Measurements from ENCODE around the gene UNC45A. TPM values are rescaled to one million over a fixed set of nuclear protein-coding genes. Genes with fewer than 3 reads are reported as not detected.
"Not testable (repeated sequence)": the region's sequence is repeated elsewhere in the genome, so short reads cannot be mapped to it uniquely, and the experiment has no call there.

UNC45A gene
- total and polyA plus RNA-seq, 2 experiments from 2014 or later = 58.6 to 75.8 TPM

DNA sequence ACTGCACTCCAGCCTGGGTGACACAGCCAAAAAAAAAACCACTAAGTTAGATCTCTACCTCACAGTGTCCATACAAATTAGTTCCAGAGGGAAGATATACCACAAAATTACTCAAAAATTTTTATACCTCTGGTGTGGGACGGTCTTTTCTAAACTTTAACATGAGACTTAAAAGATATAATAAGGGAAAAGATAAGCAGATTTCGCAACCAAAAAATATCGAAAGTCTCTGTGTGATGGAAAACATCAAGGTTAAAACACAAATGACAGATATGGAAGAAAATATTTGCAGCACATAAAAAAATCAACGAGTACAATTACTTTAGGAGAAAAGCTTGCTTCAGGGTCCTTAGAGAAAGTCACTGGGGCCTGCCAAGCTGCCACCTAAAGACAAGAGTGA, 13.2 kb upstream of the UNC45A start:
- no peaks in the 10 kb centered on the region for H3K36me3 ChIP-seq (ENCODE audit: low read depth)
- 95 to 96% methylated on average over 4 of the region's 4 CpGs for whole genome bisulfite sequencing, 2 experiments (ENCODE audit: low coverage in 1 of 2, low lambda C conversion rate in 2 of 2, missing lambda C conversion rate in 2 of 2)
- in situ Hi-C loops (cut with MboI) = no loop called here

DNA sequence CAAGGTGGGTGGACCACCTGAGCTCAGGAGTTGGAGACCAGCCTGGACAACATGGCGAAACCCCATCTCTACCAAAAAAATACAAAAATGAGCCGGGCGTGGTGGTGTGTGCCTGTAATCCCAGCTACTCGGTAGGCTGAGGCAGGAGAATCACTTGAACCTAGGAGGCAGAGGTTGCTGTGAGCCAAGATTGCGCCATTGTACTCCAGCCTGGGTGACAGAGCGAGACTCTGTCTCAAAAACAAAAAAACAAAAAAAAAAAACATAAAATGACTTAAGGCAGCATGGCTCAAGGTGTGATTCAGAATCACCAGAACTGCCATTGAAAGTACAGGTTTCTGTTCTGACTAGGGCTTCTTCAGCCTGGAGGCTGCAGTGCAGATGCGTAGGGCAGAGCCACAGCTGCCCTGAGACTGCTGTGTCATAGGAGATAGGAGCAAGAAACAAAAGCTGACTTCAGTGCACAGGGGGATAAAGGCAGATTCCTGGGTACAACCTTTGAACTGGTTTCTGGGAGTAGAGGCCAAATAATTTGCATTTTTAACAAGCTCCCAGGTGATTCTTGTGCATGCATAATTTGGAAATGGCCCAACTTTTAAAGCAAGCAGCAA, 12.3 kb upstream of the UNC45A start:
- in situ Hi-C loops (cut with MboI); H3K79me2 ChIP-seq (ENCODE audit: insufficient read depth); H3F3A ChIP-seq (ENCODE audit: insufficient read depth); H2AFZ ChIP-seq; H3K36me3 ChIP-seq (ENCODE audit: low read depth); H3K9me2 ChIP-seq (ENCODE audit: insufficient read depth); H3K27ac ChIP-seq; H3K9me3 ChIP-seq (ENCODE audit: low read depth); H3K4me2 ChIP-seq (ENCODE audit: unreplicated experiment); H3K4me1 ChIP-seq (ENCODE audit: insufficient read depth); DNase-seq; H3K9ac ChIP-seq; H3K27me3 ChIP-seq (replicated peaks; ENCODE audit: insufficient read depth); H4K20me1 ChIP-seq (ENCODE audit: insufficient read depth); H3K4me3 ChIP-seq: not testable (repeated sequence)
- 88 to 90% methylated on average over 7 of the region's 7 CpGs for WGBS, 2 experiments (ENCODE audit: low coverage in 1 of 2, low lambda C conversion rate in 2 of 2, missing lambda C conversion rate in 2 of 2)

More for the DNA sequence above, 13.2 kb upstream of the UNC45A start:
- no peaks in the 10 kb centered on the region for H4K20me1 ChIP-seq (ENCODE audit: insufficient read depth)
- H3K4me3 ChIP-seq = no peak overlapping the region
- H3K9me2 ChIP-seq (ENCODE audit: insufficient read depth) = no peaks in the 10 kb centered on the region
- TF ChIP-seq EZH2phosphoT487 (IDR thresholded peaks at IDR 0.05; ENCODE audit: insufficient read depth, low read depth) = no peak
- TF ChIP-seq EZH2 (IDR thresholded peaks at IDR 0.05; ENCODE audit: insufficient read depth, poor library complexity, severe bottlenecking) = no peak
- H3F3A ChIP-seq (ENCODE audit: insufficient read depth) = no peaks in the 10 kb centered on the region
- no peak overlapping the region for H3K9ac ChIP-seq
- no peaks in the 10 kb centered on the region for H3K27me3 ChIP-seq (replicated peaks; ENCODE audit: insufficient read depth)
- no peaks in the 10 kb centered on the region for H3K9me3 ChIP-seq (ENCODE audit: low read depth)
- H2AFZ ChIP-seq = no peak overlapping the region
- no peaks in the 10 kb centered on the region for H3K4me1 ChIP-seq (ENCODE audit: insufficient read depth)
- H3K79me2 ChIP-seq (ENCODE audit: insufficient read depth) = no peaks in the 10 kb centered on the region
- DNase-seq = no peak
- H3K4me2 ChIP-seq (ENCODE audit: unreplicated experiment) = no peak overlapping the region
- no peak overlapping the region for H3K27ac ChIP-seq

DNA sequence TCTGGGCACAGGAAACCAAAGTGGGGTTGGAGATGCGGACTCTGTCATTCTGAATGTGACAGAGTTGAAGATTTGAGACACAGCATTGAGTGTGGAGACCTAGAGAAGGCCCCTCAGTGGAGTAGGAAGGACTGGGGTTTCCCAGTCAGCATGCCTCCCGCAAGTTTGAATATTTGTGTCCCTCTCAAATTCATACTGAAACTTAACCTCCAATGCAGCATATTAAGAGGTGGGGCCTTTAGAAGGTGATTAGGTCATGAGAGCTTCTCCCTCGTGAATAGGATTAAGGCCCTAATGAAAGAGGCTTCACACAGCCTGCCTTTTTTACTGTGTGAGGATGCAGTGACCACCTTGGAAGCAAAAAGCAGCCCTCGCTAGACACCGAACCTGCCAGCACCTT, 10.7 kb upstream of the UNC45A start:
- Histone ChIP-seq H3K9ac (no peak overlapping the region), H3K4me1 (ENCODE audit: insufficient read depth) (peaks cover 2% of the 10 kb centered on the region; the same call in 1 of the 2 replicates), H3K9me2 (ENCODE audit: insufficient read depth) (no peaks in the 10 kb centered on the region), H3F3A (ENCODE audit: insufficient read depth) (peaks cover 2% of the 10 kb centered on the region; the same call in 1 of the 2 replicates), H3K79me2 (ENCODE audit: insufficient read depth) (no peaks in the 10 kb centered on the region), H3K4me3 (no peak overlapping the region), H3K9me3 (ENCODE audit: low read depth) (no peaks in the 10 kb centered on the region), H3K27me3 (replicated peaks; ENCODE audit: insufficient read depth) (no peaks in the 10 kb centered on the region), H3K36me3 (ENCODE audit: low read depth) (no peaks in the 10 kb centered on the region), H4K20me1 (ENCODE audit: insufficient read depth) (no peaks in the 10 kb centered on the region), H2AFZ (no peak overlapping the region), H3K4me2 (ENCODE audit: unreplicated experiment) (no peak overlapping the region), H3K27ac (no peak overlapping the region)
- no peak for DNase-seq
- 77 to 84% methylated on average over 5 of the region's 5 CpGs for WGBS, 2 experiments (ENCODE audit: low coverage in 1 of 2, low lambda C conversion rate in 2 of 2, missing lambda C conversion rate in 2 of 2)
- in situ Hi-C loops (cut with MboI) = no loop called here
- no peak for TF ChIP-seq EZH2 (IDR thresholded peaks at IDR 0.05; ENCODE audit: insufficient read depth, poor library complexity, severe bottlenecking)
- TF ChIP-seq EZH2phosphoT487 (IDR thresholded peaks at IDR 0.05; ENCODE audit: insufficient read depth, low read depth) = no peak

DNA sequence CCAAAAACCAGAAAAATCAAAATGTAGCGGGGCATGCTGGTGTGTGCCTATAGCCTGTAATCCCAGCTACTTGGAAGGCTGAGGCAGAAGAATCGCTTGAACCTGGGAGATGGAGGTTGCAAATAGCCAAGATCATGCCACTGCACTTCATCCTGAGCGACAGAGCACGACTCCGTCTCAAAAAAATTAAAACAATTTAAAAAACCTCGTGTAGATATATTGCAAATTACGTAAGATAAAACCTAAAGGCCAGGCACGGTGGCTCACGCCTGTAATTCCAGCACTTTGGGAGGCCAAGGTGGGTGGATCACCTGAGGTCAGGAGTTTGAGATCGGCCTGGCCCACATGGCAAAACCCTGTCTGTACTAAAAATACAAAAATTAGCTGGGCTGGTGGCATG, 8.3 kb upstream of the UNC45A start:
- H4K20me1 ChIP-seq (ENCODE audit: insufficient read depth); H3K27me3 ChIP-seq (replicated peaks; ENCODE audit: insufficient read depth); H3K9me2 ChIP-seq (ENCODE audit: insufficient read depth); H3K4me3 ChIP-seq; H3K4me2 ChIP-seq (ENCODE audit: unreplicated experiment); H2AFZ ChIP-seq; H3K27ac ChIP-seq; H3K79me2 ChIP-seq (ENCODE audit: insufficient read depth); in situ Hi-C loops (cut with MboI); H3K9me3 ChIP-seq (ENCODE audit: low read depth); DNase-seq; H3K36me3 ChIP-seq (ENCODE audit: low read depth); H3K9ac ChIP-seq: not testable (repeated sequence)
- 86 to 89% methylated on average over 10 of the region's 10 CpGs for WGBS, 2 experiments (ENCODE audit: low coverage in 1 of 2, low lambda C conversion rate in 2 of 2, missing lambda C conversion rate in 2 of 2)
- peaks cover 13% of the 10 kb centered on the region; the same call in 1 of the 2 replicates for H3F3A ChIP-seq (ENCODE audit: insufficient read depth)
- peaks cover 11% of the 10 kb centered on the region for H3K4me1 ChIP-seq (ENCODE audit: insufficient read depth)

DNA sequence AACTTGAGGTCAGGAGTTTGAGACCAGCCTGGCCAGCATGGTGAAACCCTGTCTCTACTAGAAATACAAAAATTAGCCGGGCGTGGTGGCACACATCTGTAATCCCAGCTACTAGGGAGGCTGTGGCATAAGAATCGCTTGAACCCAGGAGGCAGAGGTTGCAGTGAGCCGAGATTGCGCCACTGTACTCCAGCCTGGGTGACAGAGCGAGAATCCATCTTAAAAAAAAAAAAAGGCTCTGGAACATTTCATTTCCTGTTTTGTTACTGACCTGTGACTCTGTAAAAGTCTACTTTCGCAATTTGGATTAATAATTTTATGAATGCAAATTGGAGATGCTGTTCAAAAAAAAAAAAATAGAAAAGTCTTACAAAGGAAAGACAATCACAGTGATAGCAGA, 7.0 kb upstream of the UNC45A start:
- H3K36me3 ChIP-seq (ENCODE audit: low read depth); H3K79me2 ChIP-seq (ENCODE audit: insufficient read depth); H4K20me1 ChIP-seq (ENCODE audit: insufficient read depth); H3K9me3 ChIP-seq (ENCODE audit: low read depth); in situ Hi-C loops (cut with MboI); H3K4me2 ChIP-seq (ENCODE audit: unreplicated experiment); H3K27me3 ChIP-seq (replicated peaks; ENCODE audit: insufficient read depth); H2AFZ ChIP-seq; H3K9me2 ChIP-seq (ENCODE audit: insufficient read depth); H3K9ac ChIP-seq; H3K27ac ChIP-seq; H3K4me3 ChIP-seq; DNase-seq: not testable (repeated sequence)
- peaks cover 13% of the 10 kb centered on the region; the same call in 1 of the 2 replicates for H3F3A ChIP-seq (ENCODE audit: insufficient read depth)
- H3K4me1 ChIP-seq (ENCODE audit: insufficient read depth) = peaks cover 11% of the 10 kb centered on the region
- 97 to 98% methylated on average over 7 of the region's 7 CpGs for WGBS, 2 experiments (ENCODE audit: low coverage in 1 of 2, low lambda C conversion rate in 2 of 2, missing lambda C conversion rate in 2 of 2)
